Endothelial cell of umbilical vein (primary cell): Measurements from ENCODE around the gene CLEC16A. TPM values are rescaled to one million over a fixed set of nuclear protein-coding genes. Genes with fewer than 3 reads are reported as not detected.
A peak's percentile ranks its signal among the peaks of the same experiment; 100 is the strongest.

Experiments
- BruUV-seq: library from RNA; stranded (reverse); fragments of 400-500 nt; replicated peaks from 2 replicates; lab custom pipeline; 2021; lab: Mats Ljungman, UMichigan
- CTCF ChIA-PET: fragments of 300-600, 350-600 bp; sonication (Branson Sonifier 250); formaldehyde crosslinking; loops from one replicate; lab custom pipeline; 2021; ENCODE audit warnings: antibody characterized with exemption, inconsistent platforms; lab: Charles Lee
- POLR2A ChIA-PET: fragments of 300-600, 350-600 bp; sonication (Branson Sonifier 250); formaldehyde crosslinking; loops from one replicate; lab custom pipeline; 2021; ENCODE audit warnings: antibody characterized with exemption, inconsistent platforms; lab: Charles Lee
- DNase-seq: peaks from one replicate; pipeline ENCODE4 v3.0.0-alpha.2; 2011; ENCODE audit warnings: low read depth, low spot score
- FAIRE-seq: peaks from 2 replicates; lab custom pipeline; 2011; peaks lifted over from hg19 to GRCh38; lab: Jason Lieb, UNC
- H2AFZ ChIP-seq: 2 replicates; pipeline ENCODE4 v1.6.0; 2012; ENCODE audit warnings: low read depth, low read length, control low read depth, inconsistent platforms
- H3K27ac ChIP-seq: 2 replicates; pipeline ENCODE4 v1.5.1; 2011; ENCODE audit warnings: low read depth, mild to moderate bottlenecking, control low read depth, low read length, moderate library complexity; ENCODE audit not compliant: insufficient read depth
- H3K27me3 ChIP-seq, 2 experiments: 2 replicates each; pipeline versions ENCODE4 v1.6.0 to v1.6.1; 2011; ENCODE audit warnings: low read length in 2 of 2, mixed read lengths in 1 of 2; ENCODE audit not compliant: control insufficient read depth in 2 of 2, insufficient read depth in 2 of 2
- H3K36me3 ChIP-seq, 2 experiments: 2 replicates in 1 of 2; 3 replicates in 1 of 2; pipeline ENCODE4 v1.5.1; 2011; ENCODE audit warnings: low read length in 2 of 2, mild to moderate bottlenecking in 1 of 2, moderate library complexity in 1 of 2; ENCODE audit not compliant: control insufficient read depth in 2 of 2, insufficient read depth in 2 of 2; ENCODE audit errors: extremely low read depth in 1 of 2
- H3K4me1 ChIP-seq: 3 replicates; pipeline ENCODE4 v1.5.1; 2011; ENCODE audit warnings: mild to moderate bottlenecking, low read length; ENCODE audit not compliant: control insufficient read depth, insufficient read depth; ENCODE audit errors: extremely low read depth
- H3K4me2 ChIP-seq: 2 replicates; pipeline ENCODE4 v1.6.1; 2011; ENCODE audit warnings: low read length, control low read depth, mixed read lengths; ENCODE audit not compliant: insufficient read depth
- H3K4me3 ChIP-seq, 3 experiments: fragments of 200-600 bp in 1 of 3; sonication (generic), shearing (Covaris generic) in 1 of 3; replicated peaks in 1 of 3; 2 replicates each; pipeline ENCODE4 v1.5.1; 2011 to 2016; ENCODE audit warnings: control low read depth in 3 of 3, low read length in 3 of 3, mild to moderate bottlenecking in 2 of 3, inconsistent platforms in 1 of 3, low read depth in 1 of 3, moderate library complexity in 1 of 3; ENCODE audit not compliant: insufficient read depth in 1 of 3
- H3K79me2 ChIP-seq: 2 replicates; pipeline ENCODE4 v1.6.0; 2012; ENCODE audit warnings: low read length, inconsistent platforms; ENCODE audit not compliant: control insufficient read depth, insufficient read depth
- H3K9ac ChIP-seq: replicated peaks from 2 replicates; pipeline ENCODE3; 2011; ENCODE audit warnings: low read length, control low read depth; ENCODE audit not compliant: insufficient read depth; ENCODE audit errors: extremely low read depth
- H3K9me1 ChIP-seq: replicated peaks from 3 replicates; pipeline ENCODE4 v1.6.0; 2011; ENCODE audit warnings: mild to moderate bottlenecking, low read length; ENCODE audit not compliant: control insufficient read depth, insufficient read depth; ENCODE audit errors: extremely low read depth
- H3K9me3 ChIP-seq: replicated peaks from 2 replicates; pipeline ENCODE4 v1.5.1; 2012; ENCODE audit warnings: low read length, inconsistent platforms; ENCODE audit not compliant: control insufficient read depth, insufficient read depth
- H4K20me1 ChIP-seq: replicated peaks from 2 replicates; pipeline ENCODE3; 2011; ENCODE audit warnings: mild to moderate bottlenecking, low read length; ENCODE audit not compliant: control insufficient read depth, insufficient read depth; ENCODE audit errors: extremely low read depth
- EZH2 ChIP-seq: IDR thresholded peaks from 2 replicates; pipeline ENCODE4 v1.6.1; 2012; ENCODE audit warnings: borderline replicate concordance, low read depth, mild to moderate bottlenecking, moderate library complexity, low read length, inconsistent platforms; ENCODE audit not compliant: severe bottlenecking
- FOS ChIP-seq: IDR thresholded peaks from 2 replicates; pipeline ENCODE4 v1.6.1; 2011; ENCODE audit warnings: mild to moderate bottlenecking, low read length, moderate library complexity, borderline replicate concordance; ENCODE audit not compliant: insufficient read depth
- GATA2 ChIP-seq: IDR thresholded peaks from 2 replicates; pipeline ENCODE4 v1.7.0; 2011; ENCODE audit warnings: low read depth, mild to moderate bottlenecking, moderate library complexity, mixed read lengths, low read length; ENCODE audit not compliant: insufficient read length, insufficient read depth
- JUN ChIP-seq: IDR thresholded peaks from 2 replicates; pipeline ENCODE4 v1.6.1; 2011; ENCODE audit warnings: borderline replicate concordance, low read depth; ENCODE audit not compliant: insufficient read length, insufficient read depth
- MYC ChIP-seq: IDR thresholded peaks from one replicate; pipeline ENCODE4 v1.6.1; 2011; ENCODE audit warnings: mild to moderate bottlenecking, low read depth, low read length
- POLR2A ChIP-seq: IDR thresholded peaks from 2 replicates; pipeline ENCODE4 v1.6.1; 2012; ENCODE audit warnings: low read depth, mild to moderate bottlenecking, control low read depth, low read length
- POLR2AphosphoS5 ChIP-seq: IDR thresholded peaks from 2 replicates; pipeline ENCODE4 v1.6.1; 2012; ENCODE audit warnings: low read depth, mild to moderate bottlenecking, control low read depth, low read length, moderate library complexity; ENCODE audit not compliant: insufficient read depth
- dilution Hi-C: fragments of 300-500 bp; cut with MboI; formaldehyde crosslinking; loops from one replicate; pipeline ENCODE4 v1.15.0; 2019; ENCODE audit warnings: low sequenced_read_pairs; ENCODE audit not compliant: extremely low pct_ligation_motif_present
- intact Hi-C: fragments of 100-400 bp; cut with micrococcal nuclease; formaldehyde crosslinking; loops from one replicate; pipeline ENCODE4 v1.10.0; 2022
- polyA plus RNA-seq, 4 experiments: library from polyadenylated mRNA; depleted of rRNA in 3 of 4; stranded (reverse) in 3 of 4; unstranded in 1 of 4; fragments of >200 nt; gene quantifications; 2 replicates each; pipeline versions ENCODE4 v1.2.1 to v1.2.3, GENCODE V29; 2011 to 2012; ENCODE audit warnings: missing spikeins in 1 of 4
- total RNA-seq: library from RNA; stranded (reverse); gene quantifications from 2 replicates; pipeline ENCODE4 v1.2.3, GENCODE V29; 2021
- TF ChIP-seq, protein P1 (sequence below), 2 donors: IDR thresholded peaks; 1 replicate in 1 of 2; 2 replicates in 1 of 2; pipeline ENCODE4 v1.5.1; 2011; ENCODE audit warnings: low read length in 2 of 2, mild to moderate bottlenecking in 2 of 2, moderate library complexity in 2 of 2, control low read depth in 1 of 2, inconsistent platforms in 1 of 2, low read depth in 1 of 2; ENCODE audit not compliant: insufficient read depth in 1 of 2; ENCODE audit errors: extremely low read depth in 1 of 2
- TF ChIP-seq, protein P2 (sequence below): IDR thresholded peaks from 2 replicates; pipeline ENCODE4 v1.6.1; 2011; ENCODE audit not compliant: insufficient read depth, insufficient read length

The CLEC16A gene
- total and polyA plus RNA-seq, 2 donors (not counting 3 experiments of a cell fraction or from before 2014, with no cell fraction given): 11.4 to 23.3 TPM

DNA sequence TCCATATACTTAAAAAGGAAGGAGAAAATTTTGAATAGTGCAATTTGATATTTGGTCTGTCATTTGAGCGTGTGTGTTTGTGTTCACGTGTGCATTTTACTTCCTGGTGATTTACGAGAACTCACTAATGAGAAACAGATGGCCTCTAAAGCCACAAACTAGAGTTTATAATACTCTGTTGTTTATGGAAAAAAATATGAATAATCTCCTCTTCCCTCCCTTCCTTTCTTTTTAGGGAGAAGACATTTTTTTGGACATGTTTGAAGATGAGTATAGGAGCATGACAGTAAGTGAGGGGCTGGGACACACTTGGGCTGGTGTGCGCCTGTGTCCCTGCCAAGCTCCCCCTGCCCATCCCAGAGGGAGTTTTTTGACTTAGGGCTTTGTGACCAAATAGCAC is 102.7 kb downstream of the CLEC16A start:
- H3K9ac ChIP-seq: no peak overlapping the region
- no peak overlapping the region for H3K27ac ChIP-seq
- no peaks in the 10 kb centered on the region for H4K20me1 ChIP-seq
- H3K79me2 ChIP-seq: no peaks in the 10 kb centered on the region
- no peak overlapping the region for H2AFZ ChIP-seq
- dilution Hi-C loops (no loop called here), intact Hi-C loops (no loop called here)
- no peak overlapping the region for H3K4me3 ChIP-seq
- DNase-seq (no peak), FAIRE-seq (no peak)
- H3K9me1 ChIP-seq: no peaks in the 10 kb centered on the region
- H3K9me3 ChIP-seq: no peaks in the 10 kb centered on the region
- peaks cover 2 to 16% of the 10 kb centered on the region in 2 experiments for H3K36me3 ChIP-seq
- no TSS peak for BruUV-seq
- TF ChIP-seq MYC (no peak), EZH2 (no peak), POLR2A (no peak)
- TF ChIP-seq, protein P1, sequence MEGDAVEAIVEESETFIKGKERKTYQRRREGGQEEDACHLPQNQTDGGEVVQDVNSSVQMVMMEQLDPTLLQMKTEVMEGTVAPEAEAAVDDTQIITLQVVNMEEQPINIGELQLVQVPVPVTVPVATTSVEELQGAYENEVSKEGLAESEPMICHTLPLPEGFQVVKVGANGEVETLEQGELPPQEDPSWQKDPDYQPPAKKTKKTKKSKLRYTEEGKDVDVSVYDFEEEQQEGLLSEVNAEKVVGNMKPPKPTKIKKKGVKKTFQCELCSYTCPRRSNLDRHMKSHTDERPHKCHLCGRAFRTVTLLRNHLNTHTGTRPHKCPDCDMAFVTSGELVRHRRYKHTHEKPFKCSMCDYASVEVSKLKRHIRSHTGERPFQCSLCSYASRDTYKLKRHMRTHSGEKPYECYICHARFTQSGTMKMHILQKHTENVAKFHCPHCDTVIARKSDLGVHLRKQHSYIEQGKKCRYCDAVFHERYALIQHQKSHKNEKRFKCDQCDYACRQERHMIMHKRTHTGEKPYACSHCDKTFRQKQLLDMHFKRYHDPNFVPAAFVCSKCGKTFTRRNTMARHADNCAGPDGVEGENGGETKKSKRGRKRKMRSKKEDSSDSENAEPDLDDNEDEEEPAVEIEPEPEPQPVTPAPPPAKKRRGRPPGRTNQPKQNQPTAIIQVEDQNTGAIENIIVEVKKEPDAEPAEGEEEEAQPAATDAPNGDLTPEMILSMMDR (IDR thresholded peaks at IDR 0.05; ENCODE audit: extremely low read depth in 1 of 2, insufficient read depth in 1 of 2, low read depth in 1 of 2, low read length in 2 of 2): no peak
- H3K4me2 ChIP-seq: no peak overlapping the region
- ChIA-PET POLR2A (no interaction called here), CTCF (no interaction called here)
- H3K27me3 ChIP-seq: no peaks in the 10 kb centered on the region
- H3K4me1 ChIP-seq: peaks cover 7% of the 10 kb centered on the region

DNA sequence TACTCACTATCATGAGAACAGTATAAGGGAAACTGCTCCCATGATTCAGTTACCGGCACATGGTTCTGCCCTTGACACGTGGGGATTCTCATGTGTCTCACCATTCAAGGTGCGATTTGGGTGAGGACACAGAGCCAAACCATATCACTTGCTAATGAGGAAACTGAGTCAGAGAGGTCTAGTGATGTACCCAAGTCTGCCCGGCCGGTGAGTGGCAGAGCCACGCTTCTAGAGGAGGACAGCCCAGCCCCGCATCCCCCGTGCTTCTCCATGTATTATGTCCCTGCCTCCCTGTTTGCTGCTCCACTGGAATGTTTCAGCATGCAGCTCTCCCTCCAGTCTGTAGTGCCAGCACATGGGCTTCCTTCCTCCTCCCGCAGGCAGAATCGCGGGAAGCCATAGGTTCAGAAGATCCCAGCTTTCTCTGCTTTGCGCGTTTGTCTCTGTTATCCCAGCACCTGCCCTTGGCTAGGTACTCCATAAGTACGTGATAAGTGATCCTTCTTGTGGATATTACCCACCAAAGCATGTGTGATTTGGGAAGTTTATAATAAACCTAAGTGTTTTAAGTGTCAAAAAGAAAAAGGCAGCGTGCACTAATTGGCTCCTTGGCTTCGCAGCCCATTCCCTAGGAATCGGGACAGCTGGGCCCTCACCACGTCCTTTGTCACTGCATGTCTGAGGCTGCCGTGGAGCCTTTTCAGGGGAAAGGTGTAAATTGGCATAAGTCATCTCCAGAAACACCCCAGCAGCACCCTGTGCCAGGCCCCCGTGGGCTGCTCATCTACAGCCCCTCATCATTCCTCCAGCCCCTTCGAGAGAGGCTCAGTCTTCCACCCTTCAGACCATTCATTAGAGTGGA is 103.8 kb downstream of the CLEC16A start:
- CTCF ChIA-PET: no interaction called here
- Histone ChIP-seq H3K79me2 (no peaks in the 10 kb centered on the region), H3K4me2 (no peak overlapping the region), H3K4me3 (no peak overlapping the region), H3K9ac (no peak overlapping the region), H3K27ac (no peak overlapping the region), H3K36me3 (peaks cover 2 to 13% of the 10 kb centered on the region in 2 experiments), H2AFZ (no peak overlapping the region), H3K9me3 (no peaks in the 10 kb centered on the region), H3K9me1 (no peaks in the 10 kb centered on the region), H4K20me1 (no peaks in the 10 kb centered on the region), H3K4me1 (peaks cover 7% of the 10 kb centered on the region), H3K27me3 (no peaks in the 10 kb centered on the region)
- DNase-seq (no peak), FAIRE-seq (peak; percentile 15)
- intact Hi-C loops (no loop called here), dilution Hi-C loops (no loop called here)
- no peak for TF ChIP-seq POLR2AphosphoS5
- no peak for TF ChIP-seq FOS
- TF ChIP-seq, protein P1 (IDR thresholded peaks at IDR 0.05; ENCODE audit: extremely low read depth in 1 of 2, insufficient read depth in 1 of 2, low read depth in 1 of 2, low read length in 2 of 2): no peak
- no peak for TF ChIP-seq EZH2
- no peak for TF ChIP-seq JUN
- TF ChIP-seq, protein P2, sequence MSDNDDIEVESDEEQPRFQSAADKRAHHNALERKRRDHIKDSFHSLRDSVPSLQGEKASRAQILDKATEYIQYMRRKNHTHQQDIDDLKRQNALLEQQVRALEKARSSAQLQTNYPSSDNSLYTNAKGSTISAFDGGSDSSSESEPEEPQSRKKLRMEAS: no peak
- TF ChIP-seq POLR2A: no peak
- no peak for TF ChIP-seq GATA2
- TF ChIP-seq MYC: no peak
- POLR2A ChIA-PET: no interaction called here
- no TSS peak for BruUV-seq
